GM23338 (cell line): ENCODE results near the gene HOXD8. TPM values are rescaled to one million over a fixed set of nuclear protein-coding genes. Genes with fewer than 3 reads are reported as not detected.

Experiments used
- ATAC-seq: fragments of 200-7000 bp; cut with Tn5 transposase; 3 replicates; pipeline ENCODE4 v1.9.1; 2020
- DNase-seq: peaks from one replicate; pipeline ENCODE4 v3.0.0-alpha.2; 2015; ENCODE audit warnings: low spot score
- H2AFZ ChIP-seq: fragments of 200-600 bp; sonication (generic); 2 replicates; pipeline ENCODE4 v1.8.0; 2016; ENCODE audit warnings: antibody characterized with exemption, mild to moderate bottlenecking, moderate library complexity
- H3F3A ChIP-seq: fragments of 200-600 bp; sonication (generic); replicated peaks from 2 replicates; pipeline ENCODE4 v1.8.0; 2017; ENCODE audit warnings: antibody characterized with exemption, mixed run types, low read depth
- H3K27ac ChIP-seq: fragments of 200-600 bp; sonication (generic); 2 replicates; pipeline ENCODE4 v1.6.1; 2016; ENCODE audit warnings: low read depth
- H3K27me3 ChIP-seq: fragments of 200-600 bp; sonication (generic); 2 replicates; pipeline ENCODE4 v1.8.0; 2016; ENCODE audit warnings: mild to moderate bottlenecking, mixed run types, moderate library complexity; ENCODE audit not compliant: insufficient read depth
- H3K36me3 ChIP-seq: fragments of 200-600 bp; sonication (generic); 2 replicates; pipeline ENCODE4 v1.8.0; 2016; ENCODE audit warnings: mild to moderate bottlenecking; ENCODE audit not compliant: insufficient read depth
- H3K4me1 ChIP-seq: fragments of 200-600 bp; sonication (generic); 2 replicates; pipeline ENCODE4 v1.8.0; 2016; ENCODE audit warnings: mild to moderate bottlenecking, moderate library complexity; ENCODE audit not compliant: insufficient read depth
- H3K4me2 ChIP-seq: fragments of 200-600 bp; sonication (generic); 2 replicates; pipeline ENCODE4 v1.7.1; 2017; ENCODE audit warnings: mixed run types
- H3K4me3 ChIP-seq: fragments of 200-600 bp; sonication (generic); 2 replicates; pipeline ENCODE4 v1.6.1; 2016; ENCODE audit warnings: mixed run types
- H3K79me2 ChIP-seq: fragments of 200-600 bp; sonication (generic); replicated peaks from 2 replicates; pipeline ENCODE4 v1.8.0; 2017; ENCODE audit warnings: mild to moderate bottlenecking; ENCODE audit not compliant: insufficient read depth
- H3K9me2 ChIP-seq: fragments of 200-600 bp; sonication (generic); 2 replicates; pipeline ENCODE4 v1.8.0; 2017; ENCODE audit not compliant: insufficient read depth
- H4K20me1 ChIP-seq: fragments of 200-600 bp; sonication (generic); replicated peaks from 2 replicates; pipeline ENCODE4 v1.8.0; 2017; ENCODE audit warnings: mild to moderate bottlenecking; ENCODE audit not compliant: insufficient read depth
- H3K27ac Mint-ChIP-seq: 2 replicates; pipeline ENCODE4 v1.8.0; 2020; ENCODE audit warnings: inconsistent platforms, mild to moderate bottlenecking, moderate library complexity, mixed read lengths
- H3K27me3 Mint-ChIP-seq: 3 replicates; pipeline ENCODE4 v1.8.0; 2022; ENCODE audit warnings: low read depth, mild to moderate bottlenecking, moderate library complexity, mixed read lengths, inconsistent platforms; ENCODE audit not compliant: insufficient read depth, poor library complexity
- H3K36me3 Mint-ChIP-seq: 3 replicates; pipeline ENCODE4 v1.8.0; 2021; ENCODE audit warnings: low read depth, mild to moderate bottlenecking, inconsistent platforms, moderate library complexity, mixed read lengths
- H3K4me1 Mint-ChIP-seq: 3 replicates; pipeline ENCODE4 v1.8.0; 2020; ENCODE audit warnings: mild to moderate bottlenecking, inconsistent platforms, mixed read lengths
- H3K4me3 Mint-ChIP-seq: 3 replicates; pipeline ENCODE4 v1.8.0; 2021; ENCODE audit warnings: moderate library complexity, mild to moderate bottlenecking, inconsistent platforms, mixed read lengths
- H3K9me3 Mint-ChIP-seq: 3 replicates; pipeline ENCODE4 v1.8.0; 2020; ENCODE audit warnings: moderate library complexity, mild to moderate bottlenecking, inconsistent platforms, mixed read lengths
- CREB1 ChIP-seq: fragments of 250-450 bp; sonication (Bioruptor Pico); IDR thresholded peaks from 2 replicates; pipeline ENCODE4 v1.5.0; 2020; ENCODE audit warnings: low read depth, mild to moderate bottlenecking, moderate library complexity
- EZH2 ChIP-seq: fragments of 200-600 bp; sonication (generic); IDR thresholded peaks from one replicate; pipeline ENCODE4 v1.8.0; 2017; ENCODE audit warnings: antibody characterized with exemption, mild to moderate bottlenecking, low read depth; ENCODE audit not compliant: unreplicated experiment
- EZH2phosphoT487 ChIP-seq: fragments of 200-600 bp; sonication (generic); IDR thresholded peaks from one replicate; pipeline ENCODE4 v1.8.1; 2018; ENCODE audit warnings: antibody characterized with exemption; ENCODE audit not compliant: unreplicated experiment
- JUNB ChIP-seq: IDR thresholded peaks from one replicate; pipeline ENCODE4 v1.6.1; 2016; ENCODE audit warnings: antibody characterized with exemption; ENCODE audit not compliant: unreplicated experiment
- POLR2AphosphoS5 ChIP-seq: IDR thresholded peaks from 2 replicates; pipeline ENCODE4 v1.6.1; 2016; ENCODE audit warnings: antibody characterized with exemption, low read depth
- ZNF331 ChIP-seq: fragments of 250-450 bp; sonication (Bioruptor Pico); IDR thresholded peaks from 2 replicates; pipeline ENCODE4 v1.5.0; 2020; ENCODE audit warnings: low read depth, mild to moderate bottlenecking, moderate library complexity
- polyA plus RNA-seq: library from polyadenylated mRNA; unstranded; fragments of >200 nt; fragmentation: Nextera tagmentation; extraction: Ambion mirVana; gene quantifications from 2 replicates; pipeline ENCODE4 v1.2.1, GENCODE V29; 2016
- total RNA-seq: library from RNA; depleted of rRNA; stranded (reverse); fragments of >200 nt; shearing (Covaris generic); gene quantifications from 2 replicates; pipeline ENCODE4 v1.2.3, GENCODE V29; 2014

Gene HOXD8
- total and polyA plus RNA-seq, 2 experiments from 2014 or later = not detected

DNA sequence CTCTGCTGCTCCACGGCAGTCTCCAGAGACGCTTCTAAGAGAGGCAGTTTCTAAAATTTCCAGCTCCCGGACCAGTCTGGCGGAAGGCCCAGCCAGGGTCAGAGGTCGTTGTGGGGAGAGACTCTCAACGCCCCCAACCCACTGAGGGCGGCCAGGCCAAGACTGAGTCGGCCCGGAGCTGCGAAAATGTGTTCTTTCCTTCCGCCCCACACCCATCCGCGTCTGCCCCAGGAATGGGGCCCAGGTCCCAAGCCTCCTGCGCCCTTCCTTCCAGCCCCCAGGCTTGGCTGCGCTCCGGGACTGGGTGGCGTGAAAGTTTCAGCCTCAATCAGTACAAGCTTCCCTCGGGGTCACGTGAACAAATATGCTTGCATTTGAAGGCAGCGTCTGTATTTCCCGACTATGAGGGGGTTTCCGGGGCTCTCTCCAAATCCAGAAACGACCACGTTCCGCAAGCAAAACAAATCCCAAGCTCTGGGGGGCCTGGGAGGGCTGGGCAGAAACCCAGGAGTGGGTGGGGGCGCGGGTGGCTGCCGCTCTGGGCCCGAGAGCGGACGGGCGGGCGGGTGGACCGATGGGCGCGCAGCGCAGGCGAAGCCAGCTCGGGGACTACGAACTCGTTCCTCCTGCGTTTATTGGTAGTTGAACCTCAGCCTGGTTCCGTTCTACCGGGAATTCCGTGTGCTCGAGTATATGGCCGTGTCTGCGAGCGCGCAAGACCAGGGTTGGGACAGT lies 30.9 kb downstream of the HOXD8 start:
- peak; percentile 11 for ATAC-seq
- Histone ChIP-seq H3K36me3 (no peaks in the 10 kb centered on the region), H3K27ac (no peak overlapping the region), H3K4me2 (peak overlapping the region; percentile 64; the same call in 1 of the 2 replicates), H3K4me3 (peak overlapping the region; percentile 41), H2AFZ (peak overlapping the region; percentile 47; the same call in 1 of the 2 replicates), H4K20me1 (peaks cover 43% of the 10 kb centered on the region), H3K27me3 (peaks cover 100% of the 10 kb centered on the region), H3K79me2 (no peaks in the 10 kb centered on the region), H3K4me1 (peaks cover 58% of the 10 kb centered on the region), H3F3A (peaks cover 26% of the 10 kb centered on the region), H3K9me2 (no peaks in the 10 kb centered on the region)
- no peaks in the 10 kb centered on the region for H3K36me3 Mint-ChIP-seq
- peak; percentile 46 for DNase-seq
- no peak overlapping the region for H3K4me3 Mint-ChIP-seq
- TF ChIP-seq EZH2 = peak; percentile 37
- no peak for TF ChIP-seq ZNF331 (CRISPR knock-in tag)
- TF ChIP-seq CREB1 (CRISPR knock-in tag) = no peak
- peak; percentile 32 for TF ChIP-seq EZH2phosphoT487
- TF ChIP-seq POLR2AphosphoS5 = no peak
- peaks cover 99% of the 10 kb centered on the region for H3K27me3 Mint-ChIP-seq
- peaks cover 10% of the 10 kb centered on the region; the same call in 2 of the 3 replicates for H3K9me3 Mint-ChIP-seq
- H3K27ac Mint-ChIP-seq = no peak overlapping the region
- H3K4me1 Mint-ChIP-seq = peaks cover 49% of the 10 kb centered on the region

DNA sequence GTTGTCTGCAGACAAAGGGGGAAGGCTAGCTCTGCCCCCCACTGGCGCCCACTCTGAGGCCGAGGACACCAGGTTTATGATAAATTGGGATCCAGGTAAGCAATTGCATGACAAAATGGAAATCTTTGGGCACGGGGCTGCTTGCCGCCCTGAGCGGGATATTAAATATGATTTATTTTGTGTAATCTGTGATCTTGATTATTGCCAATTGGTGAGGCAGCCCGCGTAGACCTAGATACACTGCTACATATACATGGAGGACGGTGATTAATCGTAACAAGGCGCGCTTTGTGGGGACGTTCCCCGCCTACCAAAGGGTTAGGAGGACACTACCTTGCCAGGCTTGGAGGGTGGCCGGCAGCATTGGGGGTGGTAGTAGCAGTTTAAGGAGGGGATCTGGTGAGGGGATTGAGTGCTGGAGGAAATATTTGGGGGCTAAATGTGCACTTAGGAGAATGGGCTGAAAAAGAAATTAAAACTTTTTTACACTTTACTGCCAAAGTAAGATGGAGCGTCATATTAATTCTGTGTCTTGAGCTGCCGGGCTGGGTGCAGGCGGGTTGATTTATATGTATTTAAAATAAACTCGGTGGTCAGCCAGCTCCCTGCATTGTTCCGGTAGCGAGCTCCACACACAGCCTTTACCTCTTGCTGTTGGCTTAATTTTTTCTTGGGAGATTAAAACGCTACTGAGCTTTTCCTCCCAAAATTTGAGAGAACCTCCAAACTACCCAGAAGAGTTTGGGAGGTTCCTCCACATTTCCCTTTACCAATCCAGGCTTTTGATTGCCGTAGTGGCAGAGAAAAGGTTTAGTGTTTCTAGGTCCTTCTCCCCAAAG lies 31.7 kb downstream of the HOXD8 start:
- peaks cover 99% of the 10 kb centered on the region for H3K27me3 Mint-ChIP-seq
- H3K4me3 Mint-ChIP-seq = no peak overlapping the region
- Histone ChIP-seq H3K79me2 (no peaks in the 10 kb centered on the region), H3F3A (peaks cover 24% of the 10 kb centered on the region), H3K27ac (no peak overlapping the region), H3K4me3 (peak overlapping the region; percentile 41), H2AFZ (no peak overlapping the region), H3K4me1 (peaks cover 57% of the 10 kb centered on the region), H3K36me3 (no peaks in the 10 kb centered on the region), H3K4me2 (no peak overlapping the region), H3K27me3 (peaks cover 100% of the 10 kb centered on the region), H3K9me2 (no peaks in the 10 kb centered on the region), H4K20me1 (peaks cover 44% of the 10 kb centered on the region)
- DNase-seq (peak; percentile 29), ATAC-seq (no peak)
- TF ChIP-seq EZH2 (peak; percentile 96), EZH2phosphoT487 (peak; percentile 16), JUNB (no peak)
- peaks cover 49% of the 10 kb centered on the region for H3K4me1 Mint-ChIP-seq
- no peaks in the 10 kb centered on the region for H3K36me3 Mint-ChIP-seq
- no peak overlapping the region for H3K27ac Mint-ChIP-seq
- peaks cover 10% of the 10 kb centered on the region; the same call in 2 of the 3 replicates for H3K9me3 Mint-ChIP-seq

GRCh38 chr2:176161825-176162626 lies 32.5 kb downstream of the HOXD8 start:
- peaks cover 100% of the 10 kb centered on the region for H3K27me3 Mint-ChIP-seq
- TF ChIP-seq EZH2 = peak; percentile 89
- TF ChIP-seq EZH2phosphoT487 = peak; percentile 83
- TF ChIP-seq POLR2AphosphoS5 = no peak
- Histone ChIP-seq H3K4me1 (peaks cover 55% of the 10 kb centered on the region), H2AFZ (no peak overlapping the region), H3K36me3 (no peaks in the 10 kb centered on the region), H4K20me1 (peaks cover 50% of the 10 kb centered on the region), H3K4me3 (no peak overlapping the region), H3K27ac (no peak overlapping the region), H3F3A (peaks cover 24% of the 10 kb centered on the region), H3K27me3 (peaks cover 100% of the 10 kb centered on the region), H3K9me2 (no peaks in the 10 kb centered on the region), H3K79me2 (no peaks in the 10 kb centered on the region), H3K4me2 (no peak overlapping the region)
- H3K36me3 Mint-ChIP-seq = no peaks in the 10 kb centered on the region
- peaks cover 47% of the 10 kb centered on the region for H3K4me1 Mint-ChIP-seq
- no peak overlapping the region for H3K27ac Mint-ChIP-seq
- ATAC-seq = no peak
- DNase-seq = peak; percentile 13
- H3K4me3 Mint-ChIP-seq = no peak overlapping the region
- peaks cover 7% of the 10 kb centered on the region; the same call in 1 of the 3 replicates for H3K9me3 Mint-ChIP-seq
